ENCODE measurements around the gene GMDS. TPM values are rescaled to one million over a fixed set of nuclear protein-coding genes. Genes with fewer than 3 reads are reported as not detected.

Gene GMDS
- total RNA-seq, 1 donor from 2014 or later, result 7.2 TPM

DNA sequence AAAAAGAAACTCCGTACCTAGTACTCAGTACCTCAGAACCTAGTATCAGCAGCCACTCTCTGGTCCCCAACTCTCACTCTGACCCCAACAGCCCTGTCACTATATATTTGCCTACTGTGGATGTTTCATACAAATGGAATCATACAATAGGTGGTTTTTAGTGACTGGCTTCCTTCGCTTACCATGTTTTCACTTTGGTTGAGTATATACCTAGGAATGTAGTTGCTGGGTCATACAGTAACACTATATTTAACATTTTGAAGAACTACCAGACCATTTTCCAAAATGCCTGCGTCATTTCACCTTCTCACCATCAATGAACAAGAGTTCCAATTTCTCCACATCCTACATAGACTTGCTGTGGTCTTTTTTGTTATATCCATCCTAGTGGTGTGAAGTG lies 283.2 kb downstream of the GMDS start:
- Histone ChIP-seq H3K36me3 (no peaks in the 10 kb centered on the region), H3K4me3 (no peak overlapping the region), H3K9me3 (replicated peaks) (no peaks in the 10 kb centered on the region), H3K4me1 (no peaks in the 10 kb centered on the region), H3K27me3 (ENCODE audit: low read depth) (no peaks in the 10 kb centered on the region), H3K27ac (replicated peaks) (no peak overlapping the region)
- intact Hi-C loops (cut with micrococcal nuclease), result no loop called here
- TF ChIP-seq, protein P1, sequence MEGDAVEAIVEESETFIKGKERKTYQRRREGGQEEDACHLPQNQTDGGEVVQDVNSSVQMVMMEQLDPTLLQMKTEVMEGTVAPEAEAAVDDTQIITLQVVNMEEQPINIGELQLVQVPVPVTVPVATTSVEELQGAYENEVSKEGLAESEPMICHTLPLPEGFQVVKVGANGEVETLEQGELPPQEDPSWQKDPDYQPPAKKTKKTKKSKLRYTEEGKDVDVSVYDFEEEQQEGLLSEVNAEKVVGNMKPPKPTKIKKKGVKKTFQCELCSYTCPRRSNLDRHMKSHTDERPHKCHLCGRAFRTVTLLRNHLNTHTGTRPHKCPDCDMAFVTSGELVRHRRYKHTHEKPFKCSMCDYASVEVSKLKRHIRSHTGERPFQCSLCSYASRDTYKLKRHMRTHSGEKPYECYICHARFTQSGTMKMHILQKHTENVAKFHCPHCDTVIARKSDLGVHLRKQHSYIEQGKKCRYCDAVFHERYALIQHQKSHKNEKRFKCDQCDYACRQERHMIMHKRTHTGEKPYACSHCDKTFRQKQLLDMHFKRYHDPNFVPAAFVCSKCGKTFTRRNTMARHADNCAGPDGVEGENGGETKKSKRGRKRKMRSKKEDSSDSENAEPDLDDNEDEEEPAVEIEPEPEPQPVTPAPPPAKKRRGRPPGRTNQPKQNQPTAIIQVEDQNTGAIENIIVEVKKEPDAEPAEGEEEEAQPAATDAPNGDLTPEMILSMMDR (IDR thresholded peaks at IDR 0.05; ENCODE audit: borderline replicate concordance), result no peak
- DNase-seq, result no peak

GRCh38 chr6:1960486-1961142 lies 284.8 kb downstream of the GMDS start:
- TF ChIP-seq, protein P1 (IDR thresholded peaks at IDR 0.05; ENCODE audit: borderline replicate concordance), result no peak
- intact Hi-C loops (cut with micrococcal nuclease), result no loop called here

DNA sequence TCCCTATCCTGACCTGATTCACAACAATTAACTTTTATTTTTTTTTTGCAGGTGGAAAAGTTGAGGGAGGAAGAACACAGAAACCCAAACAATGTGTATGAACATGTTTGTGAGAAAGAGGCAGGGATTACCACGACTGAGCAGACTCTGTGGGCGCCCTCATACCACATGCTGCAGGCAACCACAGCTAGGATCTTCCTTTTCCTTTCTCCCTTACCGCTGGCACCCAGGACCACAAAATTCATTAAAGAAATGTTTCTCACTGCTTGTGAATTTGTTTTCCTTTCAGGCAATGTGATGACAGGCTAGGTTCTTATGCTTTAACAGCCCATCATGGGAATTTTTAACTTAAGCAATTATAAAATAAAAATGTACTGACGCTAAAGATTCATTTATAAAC lies 287.1 kb downstream of the GMDS start:
- H3K4me3 ChIP-seq, result no peak overlapping the region
- TF ChIP-seq, protein P1 (IDR thresholded peaks at IDR 0.05; ENCODE audit: borderline replicate concordance), result no peak
- H3K9me3 ChIP-seq (replicated peaks), result no peaks in the 10 kb centered on the region
- H3K27ac ChIP-seq (replicated peaks), result no peak overlapping the region
- intact Hi-C loops (cut with micrococcal nuclease), result no loop called here
- H3K36me3 ChIP-seq, result no peaks in the 10 kb centered on the region
- H3K27me3 ChIP-seq (ENCODE audit: low read depth), result no peaks in the 10 kb centered on the region
- no peak for DNase-seq
- no peaks in the 10 kb centered on the region for H3K4me1 ChIP-seq

More at GRCh38 chr6:1960486-1961142, 284.8 kb downstream of the GMDS start:
- Histone ChIP-seq H3K4me1 (no peaks in the 10 kb centered on the region), H3K36me3 (no peaks in the 10 kb centered on the region), H3K27me3 (ENCODE audit: low read depth) (no peaks in the 10 kb centered on the region), H3K27ac (replicated peaks) (no peak overlapping the region), H3K9me3 (replicated peaks) (no peaks in the 10 kb centered on the region), H3K4me3 (no peak overlapping the region)
- DNase-seq, result no peak

DNA sequence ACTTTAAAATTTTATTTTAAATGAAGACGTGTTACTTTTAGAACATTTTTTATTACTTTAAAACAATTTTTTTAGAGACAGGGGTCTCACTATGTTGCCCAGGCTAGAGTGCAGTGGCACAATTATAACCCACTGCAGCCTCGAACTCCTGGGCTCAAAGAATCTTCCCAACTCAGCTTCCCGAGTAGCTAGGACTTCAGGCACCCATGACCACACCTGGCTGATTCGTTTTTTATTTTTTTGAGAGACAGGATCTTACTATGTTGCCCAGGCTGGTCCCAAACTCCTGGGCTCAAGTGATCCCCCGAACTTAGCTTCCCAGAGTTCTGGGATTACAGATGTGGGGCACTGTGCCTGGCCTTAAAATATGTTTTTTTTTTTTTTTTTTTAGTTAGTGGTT lies 287.7 kb downstream of the GMDS start:
- H3K4me3 ChIP-seq, result no peak overlapping the region

DNA sequence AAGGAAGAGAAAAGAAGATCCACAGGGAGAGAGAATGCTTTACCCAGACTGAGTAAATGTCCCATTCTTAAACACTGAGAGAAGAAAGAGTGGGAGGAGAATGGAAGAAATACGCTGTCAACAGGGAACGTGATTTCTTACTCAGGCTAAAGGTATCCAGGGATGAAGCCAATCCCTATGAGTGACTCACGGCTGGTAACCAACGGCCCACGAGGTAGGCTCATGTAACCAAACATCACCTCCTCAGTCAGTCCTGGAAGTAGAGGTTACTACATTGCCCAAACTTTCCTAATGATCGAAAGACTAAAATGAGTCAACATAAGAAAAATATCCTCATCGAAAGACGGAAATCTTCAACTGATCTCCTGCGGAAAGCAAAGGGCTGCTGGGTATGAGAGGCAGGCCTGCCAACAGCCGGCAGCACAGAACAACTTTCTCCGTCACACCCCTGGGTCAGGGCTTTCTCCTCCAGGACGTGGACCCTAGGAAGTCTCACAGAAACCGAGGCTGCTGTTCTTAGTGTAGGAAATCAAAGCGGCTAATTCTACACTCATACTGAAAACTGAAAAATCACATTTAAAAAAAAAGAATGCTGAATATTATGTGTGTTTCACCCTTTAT lies 292.6 kb downstream of the GMDS start:
- Histone ChIP-seq H3K27ac (replicated peaks) (no peak overlapping the region), H3K9me3 (replicated peaks) (no peaks in the 10 kb centered on the region), H3K4me3 (no peak overlapping the region), H3K36me3 (no peaks in the 10 kb centered on the region), H3K27me3 (ENCODE audit: low read depth) (no peaks in the 10 kb centered on the region), H3K4me1 (no peaks in the 10 kb centered on the region)
- intact Hi-C loops (cut with micrococcal nuclease), result no loop called here
- TF ChIP-seq, protein P1 (IDR thresholded peaks at IDR 0.05; ENCODE audit: borderline replicate concordance), result no peak
- no peak for DNase-seq

More for the DNA sequence above, 287.7 kb downstream of the GMDS start:
- Histone ChIP-seq H3K27me3 (ENCODE audit: low read depth) (no peaks in the 10 kb centered on the region), H3K9me3 (replicated peaks) (no peaks in the 10 kb centered on the region), H3K36me3 (no peaks in the 10 kb centered on the region), H3K27ac (replicated peaks) (no peak overlapping the region), H3K4me1 (no peaks in the 10 kb centered on the region)
- DNase-seq, result no peak
- intact Hi-C loops (cut with micrococcal nuclease), result no loop called here
- TF ChIP-seq, protein P1 (IDR thresholded peaks at IDR 0.05; ENCODE audit: borderline replicate concordance), result no peak

Data from left ventricle myocardium inferior (tissue), 1 donor.